DOHH2 (cell line): ENCODE measurements around the gene PALLD.

Experiments
- EZH2phosphoT487 ChIP-seq: fragments of 200-600 bp; sonication (generic); IDR thresholded peaks from 2 replicates; pipeline ENCODE4 v1.6.1; 2017; ENCODE audit warnings: borderline replicate concordance, mild to moderate bottlenecking, antibody characterized with exemption, low read length, moderate library complexity, mixed read lengths
- TF ChIP-seq, protein P1 (sequence below): fragments of 200-600 bp; sonication (generic); IDR thresholded peaks from one replicate; pipeline ENCODE4 v1.5.1; 2014; ENCODE audit warnings: antibody characterized with exemption, mild to moderate bottlenecking, low read depth, low read length; ENCODE audit not compliant: poor library complexity, severe bottlenecking

- TF ChIP-seq, protein P1, sequence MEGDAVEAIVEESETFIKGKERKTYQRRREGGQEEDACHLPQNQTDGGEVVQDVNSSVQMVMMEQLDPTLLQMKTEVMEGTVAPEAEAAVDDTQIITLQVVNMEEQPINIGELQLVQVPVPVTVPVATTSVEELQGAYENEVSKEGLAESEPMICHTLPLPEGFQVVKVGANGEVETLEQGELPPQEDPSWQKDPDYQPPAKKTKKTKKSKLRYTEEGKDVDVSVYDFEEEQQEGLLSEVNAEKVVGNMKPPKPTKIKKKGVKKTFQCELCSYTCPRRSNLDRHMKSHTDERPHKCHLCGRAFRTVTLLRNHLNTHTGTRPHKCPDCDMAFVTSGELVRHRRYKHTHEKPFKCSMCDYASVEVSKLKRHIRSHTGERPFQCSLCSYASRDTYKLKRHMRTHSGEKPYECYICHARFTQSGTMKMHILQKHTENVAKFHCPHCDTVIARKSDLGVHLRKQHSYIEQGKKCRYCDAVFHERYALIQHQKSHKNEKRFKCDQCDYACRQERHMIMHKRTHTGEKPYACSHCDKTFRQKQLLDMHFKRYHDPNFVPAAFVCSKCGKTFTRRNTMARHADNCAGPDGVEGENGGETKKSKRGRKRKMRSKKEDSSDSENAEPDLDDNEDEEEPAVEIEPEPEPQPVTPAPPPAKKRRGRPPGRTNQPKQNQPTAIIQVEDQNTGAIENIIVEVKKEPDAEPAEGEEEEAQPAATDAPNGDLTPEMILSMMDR = peak; percentile 85
- TF ChIP-seq EZH2phosphoT487 = no peak
These were observed 426.8 kb downstream of the PALLD start for GRCh38 chr4:168923526-168924194.
